ENCODE data around the gene PRKAG3.

- TF ChIP-seq, protein P1, sequence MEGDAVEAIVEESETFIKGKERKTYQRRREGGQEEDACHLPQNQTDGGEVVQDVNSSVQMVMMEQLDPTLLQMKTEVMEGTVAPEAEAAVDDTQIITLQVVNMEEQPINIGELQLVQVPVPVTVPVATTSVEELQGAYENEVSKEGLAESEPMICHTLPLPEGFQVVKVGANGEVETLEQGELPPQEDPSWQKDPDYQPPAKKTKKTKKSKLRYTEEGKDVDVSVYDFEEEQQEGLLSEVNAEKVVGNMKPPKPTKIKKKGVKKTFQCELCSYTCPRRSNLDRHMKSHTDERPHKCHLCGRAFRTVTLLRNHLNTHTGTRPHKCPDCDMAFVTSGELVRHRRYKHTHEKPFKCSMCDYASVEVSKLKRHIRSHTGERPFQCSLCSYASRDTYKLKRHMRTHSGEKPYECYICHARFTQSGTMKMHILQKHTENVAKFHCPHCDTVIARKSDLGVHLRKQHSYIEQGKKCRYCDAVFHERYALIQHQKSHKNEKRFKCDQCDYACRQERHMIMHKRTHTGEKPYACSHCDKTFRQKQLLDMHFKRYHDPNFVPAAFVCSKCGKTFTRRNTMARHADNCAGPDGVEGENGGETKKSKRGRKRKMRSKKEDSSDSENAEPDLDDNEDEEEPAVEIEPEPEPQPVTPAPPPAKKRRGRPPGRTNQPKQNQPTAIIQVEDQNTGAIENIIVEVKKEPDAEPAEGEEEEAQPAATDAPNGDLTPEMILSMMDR (IDR thresholded peaks at IDR 0.05): no peak
- TF ChIP-seq POLR2A (IDR thresholded peaks at IDR 0.05): no peak
These were observed 45.7 kb upstream of the PRKAG3 start for GRCh38 chr2:218877331-218877730.
